HepG2 (cell line): ENCODE results near the gene OTUD4. TPM values are rescaled to one million over a fixed set of nuclear protein-coding genes. Genes with fewer than 3 reads are reported as not detected.

ENCODE experiments used
- ATAC-seq: fragments of 200-7000 bp; cut with Tn5 transposase; 3 replicates; pipeline ENCODE4 v1.9.1; 2020; ENCODE audit warnings: mild to moderate bottlenecking, moderate library complexity
- BruUV-seq: library from RNA; stranded (reverse); fragments of 400-500 nt; replicated peaks from 2 replicates; lab custom pipeline; 2021; lab: Mats Ljungman, UMichigan
- CTCF ChIA-PET: fragments of 300-600 bp; formaldehyde crosslinking; extraction: SDS; loops from one replicate; lab custom pipeline; 2021; ENCODE audit warnings: low total read pairs, inconsistent platforms, low intra/inter-chr PET ratio; lab: Yijun Ruan, JAX
- POLR2A ChIA-PET: fragments of 350-600 bp; sonication (Branson Sonifier 250); formaldehyde crosslinking; loops from one replicate; lab custom pipeline; 2020; ENCODE audit warnings: antibody characterized with exemption, inconsistent platforms; lab: Yijun Ruan, JAX
- DNase-seq: peaks from one replicate; pipeline ENCODE4 v3.0.0-alpha.2; 2015; ENCODE audit warnings: low spot score
- FAIRE-seq: peaks from 3 replicates; lab custom pipeline; 2011; peaks lifted over from hg19 to GRCh38; lab: Jason Lieb, UNC
- H2AFZ ChIP-seq: one replicate; pipeline ENCODE4 v1.6.1; 2011; ENCODE audit warnings: low read length, inconsistent platforms
- H3K27ac ChIP-seq: fragments of 300-600 bp; 3 replicates; pipeline ENCODE4 v1.8.0; 2011; ENCODE audit warnings: mixed run types, mild to moderate bottlenecking, mixed read lengths, low read length, inconsistent platforms; ENCODE audit not compliant: insufficient read depth; ENCODE audit errors: extremely low read length
- H3K27me3 ChIP-seq, 2 experiments: fragments of 200-600 bp in 1 of 2; 2 replicates in 1 of 2; 3 replicates in 1 of 2; pipeline versions ENCODE4 v1.6.0 to v1.8.0; 2011; ENCODE audit warnings: low read length in 2 of 2, mild to moderate bottlenecking in 2 of 2, moderate library complexity in 2 of 2, inconsistent platforms in 1 of 2; ENCODE audit not compliant: insufficient read depth in 2 of 2, control insufficient read depth in 1 of 2
- H3K36me3 ChIP-seq, 2 experiments: fragments of 200-600 bp in 1 of 2; replicated peaks in 1 of 2; 2 replicates in 1 of 2; 3 replicates in 1 of 2; pipeline versions ENCODE4 v1.5.1 to v1.8.0; 2011; ENCODE audit warnings: low read length in 2 of 2, inconsistent platforms in 1 of 2; ENCODE audit not compliant: insufficient read depth in 2 of 2, control insufficient read depth in 1 of 2
- H3K4me1 ChIP-seq: 2 replicates; pipeline ENCODE4 v1.5.1; 2012; ENCODE audit warnings: low read length, inconsistent platforms; ENCODE audit not compliant: insufficient read depth
- H3K4me2 ChIP-seq: 2 replicates; pipeline ENCODE4 v1.6.0; 2011; ENCODE audit warnings: low read depth, low read length, inconsistent platforms
- H3K4me3 ChIP-seq, 3 experiments: fragments of 200-600 bp in 1 of 3; sonication (generic), shearing (Covaris generic) in 1 of 3; replicated peaks in 1 of 3; 2 replicates each; pipeline ENCODE4 v1.5.1; 2011 to 2016; ENCODE audit warnings: low read length in 3 of 3, inconsistent platforms in 2 of 3, low read depth in 2 of 3, mild to moderate bottlenecking in 2 of 3, control low read depth in 1 of 3, mixed read lengths in 1 of 3; ENCODE audit not compliant: insufficient read depth in 1 of 3
- H3K79me2 ChIP-seq: one replicate; pipeline ENCODE4 v1.6.1; 2011; ENCODE audit warnings: low read length, inconsistent platforms; ENCODE audit not compliant: insufficient read depth
- H3K9ac ChIP-seq: 2 replicates; pipeline ENCODE4 v1.6.0; 2011; ENCODE audit warnings: mild to moderate bottlenecking, low read depth, low read length, inconsistent platforms; ENCODE audit not compliant: insufficient read depth
- H3K9me3 ChIP-seq: 2 replicates; pipeline ENCODE4 v1.5.1; 2012; ENCODE audit warnings: mild to moderate bottlenecking, low read length
- H4K20me1 ChIP-seq: 2 replicates; pipeline ENCODE4 v1.6.0; 2011; ENCODE audit warnings: inconsistent platforms, mild to moderate bottlenecking, low read length, moderate library complexity; ENCODE audit not compliant: insufficient read depth
- CC2D1A ChIP-seq: sonication (generic); formaldehyde crosslinking; IDR thresholded peaks from 2 replicates; pipeline ENCODE4 v1.8.1; 2023; ENCODE audit warnings: mild to moderate bottlenecking, missing genetic modification reagents
- FOXA1 ChIP-seq, 2 experiments: fragments of 450-650 bp in 1 of 2; sonication (generic) in 1 of 2; formaldehyde crosslinking in 1 of 2; IDR thresholded peaks; 2 replicates each; pipeline versions ENCODE4 v1.4.0 to v1.6.1; 2016 to 2020; ENCODE audit warnings: missing genetic modification reagents in 1 of 2
- GMEB2 ChIP-seq: IDR thresholded peaks from 2 replicates; pipeline ENCODE4 v1.6.1; 2016; ENCODE audit warnings: missing biosample characterization, missing genetic modification reagents, low read depth
- JUND ChIP-seq: sonication (generic); formaldehyde crosslinking; IDR thresholded peaks from 2 replicates; pipeline ENCODE4 v1.8.0; 2022; ENCODE audit warnings: mild to moderate bottlenecking, missing genetic modification reagents
- KAT7 ChIP-seq: IDR thresholded peaks from 2 replicates; pipeline ENCODE4 v1.6.1; 2018; ENCODE audit warnings: borderline replicate concordance, missing compliant biosample characterization
- MAFF ChIP-seq: IDR thresholded peaks from 2 replicates; pipeline ENCODE4 v1.6.1; 2011; ENCODE audit warnings: low read depth, low read length, improper control_type of control experiment
- MAFK ChIP-seq, 2 experiments: IDR thresholded peaks in 1 of 2; conservative IDR thresholded peaks in 1 of 2; 2 replicates each; pipeline ENCODE4 v1.6.1; 2011; ENCODE audit warnings: improper control_type of control experiment in 2 of 2, low read length in 2 of 2
- MEF2D ChIP-seq: sonication (generic); formaldehyde crosslinking; IDR thresholded peaks from 2 replicates; pipeline ENCODE4 v1.5.1; 2020; ENCODE audit warnings: mild to moderate bottlenecking, missing genetic modification reagents
- SOX13 ChIP-seq, 3 experiments: fragments of 450-650 bp in 1 of 3; sonication (generic) in 1 of 3; formaldehyde crosslinking in 1 of 3; IDR thresholded peaks in 2 of 3; conservative IDR thresholded peaks in 1 of 3; 2 replicates each; pipeline versions ENCODE4 v1.5.0 to v1.6.1; 2016 to 2020; ENCODE audit warnings: antibody characterized with exemption in 1 of 3, mild to moderate bottlenecking in 1 of 3, missing compliant biosample characterization in 1 of 3, missing genetic modification reagents in 1 of 3, moderate library complexity in 1 of 3
- SP4 ChIP-seq: sonication (generic); formaldehyde crosslinking; IDR thresholded peaks from 2 replicates; pipeline ENCODE4 v1.8.1; 2023; ENCODE audit warnings: mild to moderate bottlenecking, missing genetic modification reagents
- TRIM22 ChIP-seq: fragments of 450-650 bp; IDR thresholded peaks from 2 replicates; pipeline ENCODE4 v1.6.1; 2017
- ZNF766 ChIP-seq: sonication (generic); formaldehyde crosslinking; IDR thresholded peaks from 2 replicates; pipeline ENCODE4 v1.5.0; 2020; ENCODE audit warnings: missing genetic modification reagents, borderline replicate concordance
- ZNF891 ChIP-seq: sonication (generic); formaldehyde crosslinking; IDR thresholded peaks from 2 replicates; pipeline ENCODE4 v1.5.0; 2020; ENCODE audit warnings: mild to moderate bottlenecking, missing genetic modification reagents
- WGBS: methylation state at CpG from one replicate; pipeline ENCODE4 v1.1.6; 2017; ENCODE audit warnings: low lambda C conversion rate; 5-methylcytosine and 5-hydroxymethylcytosine counted together
- in situ Hi-C: cut with HindIII; loops from 2 replicates; pipeline ENCODE4 v1.10.0; 2017; ENCODE audit warnings: low pct_unique_long_range_greater_than_20kb; ENCODE audit not compliant: extremely low pct_ligation_motif_present
- intact Hi-C: fragments of 100-400 bp; cut with micrococcal nuclease; formaldehyde crosslinking; loops from one replicate; pipeline ENCODE4 v1.10.0; 2022; ENCODE audit not compliant: unreplicated experiment
- polyA plus RNA-seq, 8 experiments: library from polyadenylated mRNA; depleted of rRNA in 3 of 8; stranded (reverse) in 7 of 8; unstranded in 1 of 8; fragments of >200 nt; fragmentation: Illumina TruSeq in 4 of 8; extraction: Trizol in 4 of 8; gene quantifications; 2 replicates each; pipeline versions ENCODE4 v1.2.1 to v1.2.3, GENCODE V29; 2011 to 2016; ENCODE audit warnings: low read depth in 4 of 8, missing spikeins in 1 of 8, mixed read lengths in 1 of 8; ENCODE audit not compliant: insufficient read depth in 1 of 8
- total RNA-seq, 5 experiments: library from RNA; depleted of rRNA; stranded (reverse); fragments of >200 nt; fragmentation: Illumina TruSeq; extraction: Trizol; gene quantifications; 2 replicates each; pipeline ENCODE4 v1.2.3, GENCODE V29; 2016; ENCODE audit warnings: low read depth in 1 of 5
- TF ChIP-seq, protein P1 (sequence below), 2 experiments: IDR thresholded peaks; 2 replicates each; pipeline ENCODE4 v1.6.1; 2011 to 2012; ENCODE audit warnings: low read length in 2 of 2, borderline replicate concordance in 1 of 2, low read depth in 1 of 2, mild to moderate bottlenecking in 1 of 2, moderate library complexity in 1 of 2

The OTUD4 gene
- total and polyA plus RNA-seq, 2 of the 13 experiments (the other 11 are each of a cell fraction or from before 2014, with no cell fraction given), result 16.1 to 18.0 TPM

DNA sequence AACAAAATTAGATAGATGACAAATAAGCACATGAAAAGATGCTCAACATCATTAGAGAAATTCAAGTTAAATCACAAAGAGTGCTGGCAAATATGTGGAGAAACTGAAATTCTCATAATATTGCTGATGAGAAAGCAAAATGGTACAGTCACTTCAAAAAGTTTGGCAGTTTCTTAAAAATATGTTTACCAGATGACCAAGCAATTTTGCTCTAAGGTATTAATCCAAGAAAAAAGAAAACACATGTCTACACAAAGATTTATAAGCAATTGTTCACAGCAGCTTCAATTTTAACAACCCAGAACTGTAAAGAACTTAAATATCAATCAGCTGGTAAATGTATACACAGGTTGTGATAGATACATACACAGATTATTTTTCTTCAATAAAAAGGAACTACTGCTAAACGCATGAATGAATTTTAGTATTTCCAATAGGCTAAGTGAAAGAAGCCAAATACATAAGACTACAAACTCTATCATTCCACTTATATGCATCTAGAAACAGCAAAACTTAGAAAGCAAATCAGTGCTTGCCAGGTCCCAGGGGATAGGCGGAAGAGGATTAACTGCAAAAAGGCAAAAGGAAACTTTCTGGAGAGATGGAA lies 11.7 kb downstream of the OTUD4 start (continued):
- TF ChIP-seq, protein P1, sequence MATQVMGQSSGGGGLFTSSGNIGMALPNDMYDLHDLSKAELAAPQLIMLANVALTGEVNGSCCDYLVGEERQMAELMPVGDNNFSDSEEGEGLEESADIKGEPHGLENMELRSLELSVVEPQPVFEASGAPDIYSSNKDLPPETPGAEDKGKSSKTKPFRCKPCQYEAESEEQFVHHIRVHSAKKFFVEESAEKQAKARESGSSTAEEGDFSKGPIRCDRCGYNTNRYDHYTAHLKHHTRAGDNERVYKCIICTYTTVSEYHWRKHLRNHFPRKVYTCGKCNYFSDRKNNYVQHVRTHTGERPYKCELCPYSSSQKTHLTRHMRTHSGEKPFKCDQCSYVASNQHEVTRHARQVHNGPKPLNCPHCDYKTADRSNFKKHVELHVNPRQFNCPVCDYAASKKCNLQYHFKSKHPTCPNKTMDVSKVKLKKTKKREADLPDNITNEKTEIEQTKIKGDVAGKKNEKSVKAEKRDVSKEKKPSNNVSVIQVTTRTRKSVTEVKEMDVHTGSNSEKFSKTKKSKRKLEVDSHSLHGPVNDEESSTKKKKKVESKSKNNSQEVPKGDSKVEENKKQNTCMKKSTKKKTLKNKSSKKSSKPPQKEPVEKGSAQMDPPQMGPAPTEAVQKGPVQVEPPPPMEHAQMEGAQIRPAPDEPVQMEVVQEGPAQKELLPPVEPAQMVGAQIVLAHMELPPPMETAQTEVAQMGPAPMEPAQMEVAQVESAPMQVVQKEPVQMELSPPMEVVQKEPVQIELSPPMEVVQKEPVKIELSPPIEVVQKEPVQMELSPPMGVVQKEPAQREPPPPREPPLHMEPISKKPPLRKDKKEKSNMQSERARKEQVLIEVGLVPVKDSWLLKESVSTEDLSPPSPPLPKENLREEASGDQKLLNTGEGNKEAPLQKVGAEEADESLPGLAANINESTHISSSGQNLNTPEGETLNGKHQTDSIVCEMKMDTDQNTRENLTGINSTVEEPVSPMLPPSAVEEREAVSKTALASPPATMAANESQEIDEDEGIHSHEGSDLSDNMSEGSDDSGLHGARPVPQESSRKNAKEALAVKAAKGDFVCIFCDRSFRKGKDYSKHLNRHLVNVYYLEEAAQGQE (IDR thresholded peaks at IDR 0.05; ENCODE audit: borderline replicate concordance in 1 of 2, low read depth in 1 of 2, low read length in 2 of 2), result no peak
- TF ChIP-seq JUND (CRISPR knock-in tag), result no peak
- TF ChIP-seq SOX13 (IDR thresholded peaks at IDR 0.05), result no peak
- no peak for TF ChIP-seq SOX13 (CRISPR knock-in tag; conservative IDR thresholded peaks at IDR 0.05 in 1 of 2, IDR thresholded peaks at IDR 0.05 in 1 of 2)

DNA sequence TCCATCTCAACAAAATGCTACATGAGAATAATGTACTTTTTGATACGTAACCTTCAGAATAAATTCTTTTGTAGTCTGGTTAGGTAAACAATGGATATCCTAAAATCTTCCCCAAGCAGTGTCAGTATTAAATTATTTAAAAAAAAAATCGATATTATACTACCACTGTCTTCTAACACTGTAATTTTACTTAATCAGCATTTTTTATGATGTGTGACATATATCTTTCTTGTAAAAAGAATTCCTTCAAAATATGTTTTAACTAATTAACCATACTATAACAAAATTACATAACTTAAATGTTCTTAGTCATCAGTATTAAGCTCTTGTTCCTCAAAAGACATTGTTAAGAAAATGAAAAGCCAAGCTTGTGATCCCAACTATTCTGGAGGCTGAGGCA lies 12.5 kb downstream of the OTUD4 start:
- FAIRE-seq (no peak), ATAC-seq (no peak), DNase-seq (no peak)
- Histone ChIP-seq H4K20me1 (no peaks in the 10 kb centered on the region), H3K4me3 (no peak overlapping the region), H2AFZ (no peak overlapping the region), H3K36me3 (peaks cover 12 to 52% of the 10 kb centered on the region in 2 experiments), H3K27me3 (no peaks in the 10 kb centered on the region), H3K9me3 (no peaks in the 10 kb centered on the region), H3K4me2 (no peak overlapping the region), H3K9ac (no peak overlapping the region), H3K4me1 (peaks cover 9% of the 10 kb centered on the region; the same call in 1 of the 2 replicates), H3K79me2 (peaks cover 11% of the 10 kb centered on the region), H3K27ac (no peak overlapping the region)
- intact Hi-C loops (no loop called here), in situ Hi-C loops (no loop called here)
- no TSS peak for BruUV-seq
- 96% methylated on average over 2 of the region's 2 CpGs for WGBS
- TF ChIP-seq MAFF (peak; percentile 92), KAT7 (CRISPR knock-in tag) (no peak), ZNF891 (no peak), MEF2D (CRISPR knock-in tag) (no peak), ZNF766 (no peak), CC2D1A (CRISPR knock-in tag) (no peak), MAFK (conservative IDR thresholded peaks at IDR 0.05 in 1 of 2, IDR thresholded peaks at IDR 0.05 in 1 of 2; ENCODE audit: low read length in 2 of 2) (peak; percentile 88 to 97), FOXA1 (IDR thresholded peaks at IDR 0.05) (no peak), FOXA1 (CRISPR knock-in tag; IDR thresholded peaks at IDR 0.05) (no peak), SP4 (no peak), TRIM22 (no peak), GMEB2 (no peak)
- ChIA-PET CTCF (no interaction called here), POLR2A (no interaction called here)
